GM23338 (cell line): ENCODE results near the gene DSG1. TPM values are rescaled to one million over a fixed set of nuclear protein-coding genes. Genes with fewer than 3 reads are reported as not detected.

Experiments
- ATAC-seq: fragments of 200-7000 bp; cut with Tn5 transposase; 3 replicates; pipeline ENCODE4 v1.9.1; 2020
- DNase-seq: peaks from one replicate; pipeline ENCODE4 v3.0.0-alpha.2; 2015; ENCODE audit warnings: low spot score
- H2AFZ ChIP-seq: fragments of 200-600 bp; sonication (generic); 2 replicates; pipeline ENCODE4 v1.8.0; 2016; ENCODE audit warnings: antibody characterized with exemption, mild to moderate bottlenecking, moderate library complexity
- H3F3A ChIP-seq: fragments of 200-600 bp; sonication (generic); replicated peaks from 2 replicates; pipeline ENCODE4 v1.8.0; 2017; ENCODE audit warnings: antibody characterized with exemption, mixed run types, low read depth
- H3K27ac ChIP-seq: fragments of 200-600 bp; sonication (generic); 2 replicates; pipeline ENCODE4 v1.6.1; 2016; ENCODE audit warnings: low read depth
- H3K27me3 ChIP-seq: fragments of 200-600 bp; sonication (generic); 2 replicates; pipeline ENCODE4 v1.8.0; 2016; ENCODE audit warnings: mild to moderate bottlenecking, mixed run types, moderate library complexity; ENCODE audit not compliant: insufficient read depth
- H3K36me3 ChIP-seq: fragments of 200-600 bp; sonication (generic); 2 replicates; pipeline ENCODE4 v1.8.0; 2016; ENCODE audit warnings: mild to moderate bottlenecking; ENCODE audit not compliant: insufficient read depth
- H3K4me1 ChIP-seq: fragments of 200-600 bp; sonication (generic); 2 replicates; pipeline ENCODE4 v1.8.0; 2016; ENCODE audit warnings: mild to moderate bottlenecking, moderate library complexity; ENCODE audit not compliant: insufficient read depth
- H3K4me2 ChIP-seq: fragments of 200-600 bp; sonication (generic); 2 replicates; pipeline ENCODE4 v1.7.1; 2017; ENCODE audit warnings: mixed run types
- H3K4me3 ChIP-seq: fragments of 200-600 bp; sonication (generic); 2 replicates; pipeline ENCODE4 v1.6.1; 2016; ENCODE audit warnings: mixed run types
- H3K79me2 ChIP-seq: fragments of 200-600 bp; sonication (generic); replicated peaks from 2 replicates; pipeline ENCODE4 v1.8.0; 2017; ENCODE audit warnings: mild to moderate bottlenecking; ENCODE audit not compliant: insufficient read depth
- H3K9me2 ChIP-seq: fragments of 200-600 bp; sonication (generic); 2 replicates; pipeline ENCODE4 v1.8.0; 2017; ENCODE audit not compliant: insufficient read depth
- H4K20me1 ChIP-seq: fragments of 200-600 bp; sonication (generic); replicated peaks from 2 replicates; pipeline ENCODE4 v1.8.0; 2017; ENCODE audit warnings: mild to moderate bottlenecking; ENCODE audit not compliant: insufficient read depth
- H3K27ac Mint-ChIP-seq: 2 replicates; pipeline ENCODE4 v1.8.0; 2020; ENCODE audit warnings: inconsistent platforms, mild to moderate bottlenecking, moderate library complexity, mixed read lengths
- H3K27me3 Mint-ChIP-seq: 3 replicates; pipeline ENCODE4 v1.8.0; 2022; ENCODE audit warnings: low read depth, mild to moderate bottlenecking, moderate library complexity, mixed read lengths, inconsistent platforms; ENCODE audit not compliant: insufficient read depth, poor library complexity
- H3K36me3 Mint-ChIP-seq: 3 replicates; pipeline ENCODE4 v1.8.0; 2021; ENCODE audit warnings: low read depth, mild to moderate bottlenecking, inconsistent platforms, moderate library complexity, mixed read lengths
- H3K4me1 Mint-ChIP-seq: 3 replicates; pipeline ENCODE4 v1.8.0; 2020; ENCODE audit warnings: mild to moderate bottlenecking, inconsistent platforms, mixed read lengths
- H3K4me3 Mint-ChIP-seq: 3 replicates; pipeline ENCODE4 v1.8.0; 2021; ENCODE audit warnings: moderate library complexity, mild to moderate bottlenecking, inconsistent platforms, mixed read lengths
- H3K9me3 Mint-ChIP-seq: 3 replicates; pipeline ENCODE4 v1.8.0; 2020; ENCODE audit warnings: moderate library complexity, mild to moderate bottlenecking, inconsistent platforms, mixed read lengths
- CREB1 ChIP-seq: fragments of 250-450 bp; sonication (Bioruptor Pico); IDR thresholded peaks from 2 replicates; pipeline ENCODE4 v1.5.0; 2020; ENCODE audit warnings: low read depth, mild to moderate bottlenecking, moderate library complexity
- ETS1 ChIP-seq: IDR thresholded peaks from 2 replicates; pipeline ENCODE4 v1.6.1; 2016; ENCODE audit warnings: antibody characterized with exemption
- JUNB ChIP-seq: IDR thresholded peaks from one replicate; pipeline ENCODE4 v1.6.1; 2016; ENCODE audit warnings: antibody characterized with exemption; ENCODE audit not compliant: unreplicated experiment
- ZNF331 ChIP-seq: fragments of 250-450 bp; sonication (Bioruptor Pico); IDR thresholded peaks from 2 replicates; pipeline ENCODE4 v1.5.0; 2020; ENCODE audit warnings: low read depth, mild to moderate bottlenecking, moderate library complexity
- ZNF462 ChIP-seq: fragments of 250-450 bp; sonication (Bioruptor Pico); IDR thresholded peaks from 2 replicates; pipeline ENCODE4 v1.5.0; 2020; ENCODE audit warnings: mild to moderate bottlenecking, moderate library complexity
- polyA plus RNA-seq: library from polyadenylated mRNA; unstranded; fragments of >200 nt; fragmentation: Nextera tagmentation; extraction: Ambion mirVana; gene quantifications from 2 replicates; pipeline ENCODE4 v1.2.1, GENCODE V29; 2016
- total RNA-seq: library from RNA; depleted of rRNA; stranded (reverse); fragments of >200 nt; shearing (Covaris generic); gene quantifications from 2 replicates; pipeline ENCODE4 v1.2.3, GENCODE V29; 2014

Gene DSG1
- total and polyA plus RNA-seq, 2 experiments from 2014 or later, result not detected

GRCh38 chr18:31291688-31292087 is 26.3 kb upstream of the DSG1 start:
- H3K27ac Mint-ChIP-seq, result no peak overlapping the region
- H3K9me2 ChIP-seq, result no peaks in the 10 kb centered on the region
- H3K4me1 ChIP-seq, result no peaks in the 10 kb centered on the region
- DNase-seq (no peak), ATAC-seq (no peak)
- H3F3A ChIP-seq, result no peaks in the 10 kb centered on the region
- H3K27me3 ChIP-seq, result no peaks in the 10 kb centered on the region
- H3K27ac ChIP-seq, result no peak overlapping the region
- H3K36me3 Mint-ChIP-seq, result peaks cover 38% of the 10 kb centered on the region
- no peak overlapping the region for H3K4me2 ChIP-seq
- peaks cover 2% of the 10 kb centered on the region; the same call in 1 of the 3 replicates for H3K4me1 Mint-ChIP-seq
- no peak for TF ChIP-seq ZNF331 (CRISPR knock-in tag)
- TF ChIP-seq ETS1, result no peak
- no peak for TF ChIP-seq ZNF462 (CRISPR knock-in tag)
- TF ChIP-seq JUNB, result no peak
- no peak for TF ChIP-seq CREB1
- no peaks in the 10 kb centered on the region for H3K79me2 ChIP-seq
- no peak overlapping the region for H2AFZ ChIP-seq
- peaks cover 26% of the 10 kb centered on the region for H3K9me3 Mint-ChIP-seq
- H3K4me3 ChIP-seq, result no peak overlapping the region
- H3K4me3 Mint-ChIP-seq, result no peak overlapping the region
- H4K20me1 ChIP-seq, result no peaks in the 10 kb centered on the region
- H3K36me3 ChIP-seq, result 0 out of 2 replicates have a peak, but pooled peaks cover 3% of the 10 kb centered on the region
- peaks cover 1% of the 10 kb centered on the region for H3K27me3 Mint-ChIP-seq
